PC-9 (cell line): ENCODE results near the gene CHRNB1. TPM values are rescaled to one million over a fixed set of nuclear protein-coding genes. Genes with fewer than 3 reads are reported as not detected.

Experiments
- BruUV-seq: library from RNA; stranded (reverse); fragments of 400-500 nt; replicated peaks from 2 replicates; lab custom pipeline; 2021; lab: Mats Ljungman, UMichigan
- CTCF ChIA-PET: fragments of 300-600 bp; sonication (Branson Sonifier 250); formaldehyde crosslinking; loops from one replicate; lab custom pipeline; 2022; ENCODE audit warnings: antibody characterized with exemption; lab: Charles Lee
- POLR2A ChIA-PET: fragments of 300-600 bp; sonication (Branson Sonifier 250); formaldehyde crosslinking; loops from one replicate; lab custom pipeline; 2022; ENCODE audit warnings: antibody characterized with exemption; ENCODE audit not compliant: unreplicated experiment; lab: Charles Lee
- DNase-seq, 2 experiments: peaks; one replicate each; pipeline versions ENCODE4 v3.0.0 to v3.0.0-alpha.2; 2015 to 2022; ENCODE audit warnings: mixed read lengths in 1 of 2
- H2AFZ ChIP-seq: fragments of 200-600 bp; sonication (generic); 2 replicates; pipeline ENCODE4 v1.8.1; 2017; ENCODE audit warnings: antibody characterized with exemption
- H3F3A ChIP-seq: fragments of 200-600 bp; sonication (generic); 2 replicates; pipeline ENCODE4 v1.8.1; 2017; ENCODE audit warnings: antibody characterized with exemption, mild to moderate bottlenecking, low read depth; ENCODE audit not compliant: insufficient read depth
- H3K27ac ChIP-seq: fragments of 200-600 bp; sonication (generic); 2 replicates; pipeline ENCODE4 v1.6.1; 2016; ENCODE audit warnings: mixed run types
- H3K27me3 ChIP-seq: fragments of 200-600 bp; sonication (generic); 2 replicates; pipeline ENCODE4 v1.6.1; 2016; ENCODE audit warnings: low read depth, mixed run types; ENCODE audit not compliant: insufficient read depth
- H3K36me3 ChIP-seq: fragments of 200-600 bp; sonication (generic); 2 replicates; pipeline ENCODE4 v1.6.1; 2016; ENCODE audit warnings: low read depth, mixed run types
- H3K4me1 ChIP-seq: fragments of 200-600 bp; sonication (generic); replicated peaks from 2 replicates; pipeline ENCODE4 v1.6.1; 2016; ENCODE audit warnings: mixed run types; ENCODE audit not compliant: insufficient read depth
- H3K4me2 ChIP-seq: fragments of 200-600 bp; sonication (generic); 2 replicates; pipeline ENCODE4 v1.6.1; 2017; ENCODE audit warnings: mixed run types
- H3K4me3 ChIP-seq: fragments of 200-600 bp; sonication (generic); 2 replicates; pipeline ENCODE4 v1.6.1; 2016; ENCODE audit warnings: mixed run types
- H3K79me2 ChIP-seq: fragments of 200-600 bp; sonication (generic); 2 replicates; pipeline ENCODE4 v1.6.1; 2017; ENCODE audit warnings: low read depth, mixed run types
- H3K9me2 ChIP-seq: fragments of 200-600 bp; sonication (generic); 2 replicates; pipeline ENCODE4 v1.8.1; 2017; ENCODE audit warnings: mild to moderate bottlenecking; ENCODE audit not compliant: insufficient read depth
- H3K9me3 ChIP-seq: fragments of 200-600 bp; sonication (generic); 2 replicates; pipeline ENCODE4 v1.8.1; 2016; ENCODE audit warnings: low read depth; ENCODE audit not compliant: insufficient read depth
- H4K20me1 ChIP-seq: fragments of 200-600 bp; sonication (generic); 2 replicates; pipeline ENCODE4 v1.8.1; 2017; ENCODE audit not compliant: insufficient read depth
- CTCF ChIP-seq: fragments of 200-600 bp; sonication (generic); conservative IDR thresholded peaks from 2 replicates; pipeline ENCODE4 v1.6.1; 2017; ENCODE audit warnings: mixed run types, antibody characterized with exemption, mild to moderate bottlenecking, moderate library complexity
- EZH2 ChIP-seq: fragments of 200-600 bp; sonication (generic); IDR thresholded peaks from 2 replicates; pipeline ENCODE4 v1.8.0; 2017; ENCODE audit warnings: antibody characterized with exemption, low read depth
- intact Hi-C: fragments of 100-400 bp; cut with micrococcal nuclease; formaldehyde crosslinking; loops from one replicate; pipeline ENCODE4 v1.10.0; 2022; ENCODE audit not compliant: unreplicated experiment
- total RNA-seq: library from RNA; stranded (reverse); gene quantifications from 2 replicates; pipeline ENCODE4 v1.2.3, GENCODE V29; 2021

Gene CHRNB1
- total RNA-seq, 1 experiment from 2014 or later, result 53.4 TPM

DNA sequence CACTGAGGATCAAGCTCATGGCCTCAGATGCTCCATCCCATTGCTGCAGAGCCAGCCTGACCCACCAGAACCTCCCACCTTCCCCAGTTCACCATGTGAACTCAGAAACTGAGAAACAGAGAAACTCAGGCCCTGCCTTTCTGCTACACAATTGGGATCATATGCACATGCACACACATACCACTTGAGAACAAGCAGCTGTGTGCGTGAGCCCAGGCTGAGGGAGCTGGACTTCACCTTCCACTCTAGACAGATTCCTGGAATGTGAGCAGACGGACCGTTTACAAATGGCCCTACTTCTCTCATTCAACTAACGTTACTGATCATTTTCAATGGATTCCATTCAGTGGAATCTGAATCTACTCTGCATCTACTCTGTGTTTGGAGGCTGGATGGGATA, 21.2 kb upstream of the CHRNB1 start:
- BruUV-seq, result no TSS peak
- Histone ChIP-seq H2AFZ (no peak overlapping the region), H3K4me1 (no peaks in the 10 kb centered on the region), H4K20me1 (no peaks in the 10 kb centered on the region), H3K27ac (no peak overlapping the region), H3K27me3 (no peaks in the 10 kb centered on the region), H3K79me2 (no peaks in the 10 kb centered on the region), H3F3A (no peaks in the 10 kb centered on the region), H3K4me3 (no peak overlapping the region), H3K36me3 (no peaks in the 10 kb centered on the region), H3K4me2 (no peak overlapping the region), H3K9me3 (no peaks in the 10 kb centered on the region), H3K9me2 (no peaks in the 10 kb centered on the region)
- CTCF ChIA-PET, result interaction anchor here (0.5 kb wide), 1 partner anchor 51 kb away, joined by 3 read pairs; no protein-coding TSS in a partner anchor
- no peak for DNase-seq
- no peak for TF ChIP-seq EZH2
- no peak for TF ChIP-seq CTCF
- POLR2A ChIA-PET, result interaction anchor here (0.8 kb wide), 1 partner anchor 81 kb away, joined by 4 read pairs; no protein-coding TSS in a partner anchor
- intact Hi-C loops, result no loop called here

DNA sequence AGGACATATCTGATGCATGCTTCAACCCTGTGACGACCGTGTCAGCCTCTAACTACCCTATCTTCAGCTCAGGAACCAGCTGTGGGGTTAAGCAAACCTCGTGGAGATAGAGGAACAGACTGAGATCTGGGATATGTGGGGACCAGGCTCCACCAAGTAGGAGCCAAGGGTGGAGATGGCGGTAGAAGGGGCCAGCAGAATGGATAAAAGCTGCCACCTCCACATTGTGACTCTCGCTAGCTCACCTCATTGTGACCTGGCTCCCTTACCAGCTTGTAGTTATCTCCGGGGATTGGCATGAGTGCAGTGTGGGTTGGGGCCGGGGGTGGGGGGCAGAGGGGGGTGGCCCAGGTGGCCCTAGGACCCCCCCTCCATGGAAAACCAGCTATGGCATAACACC, 19.5 kb upstream of the CHRNB1 start, which contains the start of gene SPEM2:
SPEM2 (plus strand) TSS at position 301 of the 400 bp plus-strand sequence; CDS start at position 374, 73 bp downstream.
- TF ChIP-seq CTCF (no peak), EZH2 (no peak)
- Histone ChIP-seq H3F3A (no peaks in the 10 kb centered on the region), H2AFZ (no peak within 1 kb of the TSS), H3K9me3 (no peaks in the 10 kb centered on the region), H3K36me3 (no peaks in the 10 kb centered on the region), H3K4me1 (no peaks in the 10 kb centered on the region), H3K27me3 (no peaks in the 10 kb centered on the region), H3K4me3 (no peak within 1 kb of the TSS), H3K79me2 (no peaks in the 10 kb centered on the region), H4K20me1 (no peaks in the 10 kb centered on the region), H3K4me2 (no peak within 1 kb of the TSS), H3K9me2 (no peaks in the 10 kb centered on the region), H3K27ac (no peak within 1 kb of the TSS)
- ChIA-PET POLR2A (no interaction called here), CTCF (interaction anchor here (0.5 kb wide), 1 partner anchor 159 kb away, joined by 4 read pairs; no protein-coding TSS in a partner anchor)
- DNase-seq, result no peak
- no TSS peak for BruUV-seq
- intact Hi-C loops, result no loop called here

GRCh38 chr17:7425756-7426155, 19.1 kb upstream of the CHRNB1 start:
- Histone ChIP-seq H3K4me3 (no peak overlapping the region), H4K20me1 (no peaks in the 10 kb centered on the region), H3K36me3 (no peaks in the 10 kb centered on the region), H3K79me2 (no peaks in the 10 kb centered on the region), H3K27ac (no peak overlapping the region), H3K4me2 (no peak overlapping the region), H3K9me2 (no peaks in the 10 kb centered on the region), H3K27me3 (no peaks in the 10 kb centered on the region), H3K9me3 (no peaks in the 10 kb centered on the region), H2AFZ (no peak overlapping the region), H3K4me1 (no peaks in the 10 kb centered on the region), H3F3A (no peaks in the 10 kb centered on the region)
- no peak for DNase-seq
- BruUV-seq, result no TSS peak
- no peak for TF ChIP-seq EZH2
- no peak for TF ChIP-seq CTCF
- ChIA-PET POLR2A (no interaction called here), CTCF (no interaction called here)
- intact Hi-C loops, result no loop called here
